LNCAP (cell line): Measurements from ENCODE around the gene RABGGTA.

ENCODE experiments used
- TF ChIP-seq, protein P1 (sequence below): fragments of 450-650 bp; IDR thresholded peaks from 2 replicates; pipeline ENCODE4 v1.5.1; 2017; ENCODE audit warnings: mild to moderate bottlenecking

RABGGTA gene

DNA sequence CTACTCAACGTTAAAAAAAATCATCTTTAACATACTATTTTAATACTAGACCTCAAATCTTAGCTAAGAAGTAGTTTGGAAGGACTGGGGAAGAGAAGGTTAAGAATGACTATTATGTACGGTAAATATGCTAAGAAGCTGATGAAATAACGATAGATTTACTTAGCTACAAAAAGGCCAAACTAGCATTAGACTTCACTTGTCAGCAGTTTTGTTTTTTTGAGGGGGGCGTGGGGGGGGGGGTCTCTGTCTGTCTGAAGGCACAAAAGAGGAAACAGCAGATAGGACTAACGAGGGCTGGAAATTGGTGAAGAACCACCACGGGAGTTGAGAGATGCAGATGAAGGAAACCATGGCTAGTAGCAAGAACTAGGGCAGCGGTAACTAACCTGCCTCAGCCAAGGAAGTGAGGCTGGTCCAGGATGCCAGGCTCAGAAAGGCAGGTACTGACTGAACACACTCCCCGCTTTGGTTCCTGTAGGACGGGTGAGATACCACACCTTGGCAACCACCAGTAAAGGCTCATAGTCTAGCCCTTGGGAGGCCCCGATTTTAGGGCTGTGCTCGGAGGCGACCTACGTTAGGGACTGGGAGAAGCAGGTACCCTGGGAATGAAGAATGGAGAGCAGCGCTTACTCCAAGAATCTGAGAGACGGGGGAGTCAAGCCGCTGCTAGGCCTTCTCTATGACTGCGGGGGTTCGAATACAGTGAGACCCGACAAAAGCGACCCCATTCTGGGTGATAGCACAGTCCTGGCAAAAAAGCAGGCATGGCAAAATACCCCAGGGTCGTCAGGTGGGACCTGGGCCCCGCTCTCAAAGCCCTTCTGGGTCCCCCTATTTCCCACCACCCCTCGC is 39.9 kb downstream of the RABGGTA start:
- TF ChIP-seq, protein P1, sequence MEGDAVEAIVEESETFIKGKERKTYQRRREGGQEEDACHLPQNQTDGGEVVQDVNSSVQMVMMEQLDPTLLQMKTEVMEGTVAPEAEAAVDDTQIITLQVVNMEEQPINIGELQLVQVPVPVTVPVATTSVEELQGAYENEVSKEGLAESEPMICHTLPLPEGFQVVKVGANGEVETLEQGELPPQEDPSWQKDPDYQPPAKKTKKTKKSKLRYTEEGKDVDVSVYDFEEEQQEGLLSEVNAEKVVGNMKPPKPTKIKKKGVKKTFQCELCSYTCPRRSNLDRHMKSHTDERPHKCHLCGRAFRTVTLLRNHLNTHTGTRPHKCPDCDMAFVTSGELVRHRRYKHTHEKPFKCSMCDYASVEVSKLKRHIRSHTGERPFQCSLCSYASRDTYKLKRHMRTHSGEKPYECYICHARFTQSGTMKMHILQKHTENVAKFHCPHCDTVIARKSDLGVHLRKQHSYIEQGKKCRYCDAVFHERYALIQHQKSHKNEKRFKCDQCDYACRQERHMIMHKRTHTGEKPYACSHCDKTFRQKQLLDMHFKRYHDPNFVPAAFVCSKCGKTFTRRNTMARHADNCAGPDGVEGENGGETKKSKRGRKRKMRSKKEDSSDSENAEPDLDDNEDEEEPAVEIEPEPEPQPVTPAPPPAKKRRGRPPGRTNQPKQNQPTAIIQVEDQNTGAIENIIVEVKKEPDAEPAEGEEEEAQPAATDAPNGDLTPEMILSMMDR, result no peak

DNA sequence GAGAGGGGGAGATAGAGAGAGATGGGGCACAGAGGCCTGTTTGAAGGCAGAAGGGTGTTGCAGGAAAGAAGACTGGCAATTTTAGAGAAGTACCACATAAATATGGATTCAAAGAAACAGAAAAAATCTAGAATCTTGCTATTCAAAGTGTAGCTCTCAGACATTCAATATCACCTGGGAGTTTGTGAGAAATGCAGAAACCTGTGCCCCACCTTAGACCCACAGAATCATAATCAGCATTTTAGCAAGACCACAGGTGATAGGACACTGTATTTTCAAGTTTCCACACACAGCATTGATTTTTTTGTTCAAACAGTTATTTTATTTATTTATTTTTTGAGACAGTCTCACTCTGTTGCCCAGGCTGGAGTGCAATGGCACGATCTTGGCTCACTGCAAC is 42.5 kb downstream of the RABGGTA start:
- TF ChIP-seq, protein P1, result no peak

DNA sequence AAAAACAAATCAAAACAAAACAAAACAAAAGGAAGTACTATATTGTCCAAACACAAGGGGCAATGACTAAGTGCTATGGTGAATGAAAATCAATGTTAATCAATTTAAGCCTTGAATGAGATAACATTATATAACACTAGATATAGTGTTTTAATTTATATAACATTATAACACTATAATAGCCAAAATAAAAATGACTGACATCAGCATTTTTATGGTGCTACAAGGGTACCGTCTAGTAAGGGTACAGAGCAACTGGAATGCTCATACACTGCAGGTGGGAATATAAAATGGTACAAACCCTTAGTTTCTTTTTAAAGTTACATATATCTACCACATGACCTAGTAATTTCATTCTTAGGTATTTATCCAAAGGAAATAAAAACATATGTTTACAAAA is 44.9 kb downstream of the RABGGTA start:
- TF ChIP-seq, protein P1, result no peak

DNA sequence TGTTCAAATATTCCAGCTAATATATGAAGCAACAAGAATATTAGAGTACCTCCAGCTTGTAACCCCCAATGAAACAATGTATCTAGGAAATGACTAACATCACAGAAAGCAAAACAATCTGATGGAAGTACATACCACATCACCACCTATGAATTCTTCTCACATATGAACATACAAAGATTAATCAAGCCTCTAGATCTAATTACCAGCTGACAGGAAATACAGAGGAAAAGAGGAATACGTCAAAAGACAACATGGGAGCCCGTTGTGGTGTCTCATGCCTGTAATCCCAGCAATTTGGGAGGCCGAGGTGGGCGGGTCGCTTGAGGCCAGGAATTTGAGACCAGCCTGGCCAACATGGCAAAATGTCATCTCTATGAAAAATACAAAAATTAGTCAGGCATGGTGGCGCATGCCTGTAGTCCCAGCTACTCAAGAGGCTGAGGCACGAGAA is 46.8 kb downstream of the RABGGTA start:
- TF ChIP-seq, protein P1, result no peak

DNA sequence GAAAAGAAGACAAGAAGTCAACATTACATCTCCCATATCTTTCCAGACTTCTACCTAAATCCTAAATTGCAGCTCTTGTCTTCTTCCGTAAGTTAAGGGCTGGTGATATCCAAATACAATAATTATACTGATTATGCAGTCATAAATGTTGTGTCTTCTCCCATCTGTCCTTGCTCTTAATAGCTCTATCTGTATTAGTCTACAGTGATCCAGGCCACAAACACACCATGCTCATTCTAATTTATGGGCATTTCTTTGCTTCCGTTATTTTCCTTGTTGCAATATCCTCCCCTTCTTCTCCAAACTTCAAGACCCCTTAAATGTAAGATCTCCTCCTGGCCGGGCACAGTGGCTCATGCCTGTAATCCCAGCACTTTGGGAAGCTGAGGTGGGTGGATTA is 51.9 kb downstream of the RABGGTA start:
- TF ChIP-seq, protein P1, result no peak

DNA sequence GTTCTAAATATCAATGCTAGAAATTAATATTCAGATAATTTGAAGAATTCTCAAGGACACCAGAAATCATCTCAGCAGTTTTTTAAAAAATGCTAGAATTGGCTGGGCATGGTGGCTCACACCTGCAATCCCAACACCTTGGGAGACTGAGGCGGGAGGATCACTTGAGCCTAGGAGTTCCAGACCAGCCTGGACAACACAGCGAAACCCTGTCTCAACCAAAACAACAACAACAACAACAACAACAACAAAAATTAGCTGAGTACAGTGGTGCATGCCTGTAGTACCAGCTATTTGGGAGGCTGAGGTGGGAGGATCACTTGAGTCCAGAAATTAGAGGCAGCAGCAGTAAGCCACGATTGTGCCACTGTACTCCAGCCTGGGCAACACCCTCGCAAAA is 52.3 kb downstream of the RABGGTA start:
- TF ChIP-seq, protein P1, result no peak

DNA sequence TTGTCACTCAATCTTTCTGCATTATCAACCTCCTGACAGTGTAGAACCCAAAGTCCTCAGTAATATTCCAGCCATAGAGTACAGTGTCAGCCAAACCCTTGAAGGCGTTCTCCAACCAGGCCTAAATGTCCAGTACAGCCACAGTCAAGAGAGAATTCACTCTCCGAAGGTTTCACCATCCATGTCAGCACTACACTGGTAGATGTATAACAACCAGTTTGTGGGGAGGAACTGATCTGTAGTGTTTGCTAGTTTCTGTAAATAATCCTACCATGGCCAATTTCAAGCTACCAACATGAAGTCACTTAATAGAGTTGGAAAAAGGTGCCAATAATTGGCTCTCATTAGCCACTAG is 55.1 kb downstream of the RABGGTA start:
- TF ChIP-seq, protein P1, result no peak
